RWPE1 (cell line): ENCODE results near the gene KCNC1.

Experiments used
- CTCF ChIA-PET: fragments of 350-600 bp; sonication (Branson Sonifier 250); formaldehyde crosslinking; extraction: SDS; loops from one replicate; lab custom pipeline; 2021; lab: Yijun Ruan, JAX
- POLR2A ChIA-PET: fragments of 400-600 bp; formaldehyde crosslinking; extraction: SDS; loops from one replicate; lab custom pipeline; 2020; ENCODE audit warnings: antibody characterized with exemption; ENCODE audit not compliant: low non-redundant PET; lab: Yijun Ruan, JAX
- DNase-seq: peaks from one replicate; pipeline ENCODE4 v3.0.0; 2012; ENCODE audit warnings: low spot score
- H3K27ac ChIP-seq: fragments of 450-650 bp; 2 replicates; pipeline ENCODE4 v1.5.1; 2017
- CTCF ChIP-seq: fragments of 450-650 bp; conservative IDR thresholded peaks from 2 replicates; pipeline ENCODE4 v1.5.1; 2017; ENCODE audit warnings: low read depth, mild to moderate bottlenecking

Gene KCNC1

GRCh38 chr11:17802491-17802890 lies 67.9 kb downstream of the KCNC1 start:
- CTCF ChIA-PET: interaction anchor here (0.6 kb wide), 1 partner anchor 1534 kb away, joined by 4 read pairs; no protein-coding TSS in a partner anchor

GRCh38 chr11:17803754-17804334 lies 69.3 kb downstream of the KCNC1 start:
- POLR2A ChIA-PET: no interaction called here
- no peak for TF ChIP-seq CTCF
- CTCF ChIA-PET: no interaction called here
- no peak overlapping the region for H3K27ac ChIP-seq
- no peak for DNase-seq

More at GRCh38 chr11:17802491-17802890, 67.9 kb downstream of the KCNC1 start:
- DNase-seq: no peak
- H3K27ac ChIP-seq: no peak overlapping the region
- POLR2A ChIA-PET: no interaction called here
- TF ChIP-seq CTCF: no peak

DNA sequence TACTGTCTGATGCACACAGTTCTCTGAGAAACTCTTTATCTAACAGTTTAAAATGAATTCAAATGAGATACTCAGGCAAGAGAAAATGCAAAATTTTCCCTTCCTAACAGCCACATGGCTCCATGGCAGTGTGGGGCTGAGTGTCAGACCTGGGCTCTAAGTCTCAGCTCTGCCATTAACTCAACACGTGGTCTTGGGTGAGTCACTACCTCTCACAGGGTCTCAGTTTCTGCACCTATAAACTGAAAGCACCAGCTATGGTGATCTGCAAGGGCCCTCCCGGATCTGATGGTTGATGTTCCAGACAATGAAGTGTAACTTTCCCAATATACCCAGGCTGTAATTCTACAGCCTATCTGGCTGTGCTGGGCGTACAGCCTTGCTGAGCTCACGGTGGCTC lies 70.5 kb downstream of the KCNC1 start:
- no peak for DNase-seq
- no peak for TF ChIP-seq CTCF
- H3K27ac ChIP-seq: no peak overlapping the region
- ChIA-PET POLR2A (no interaction called here), CTCF (interaction anchor here (0.5 kb wide), 1 partner anchor 150 kb away, joined by 3 read pairs; no protein-coding TSS in a partner anchor)

GRCh38 chr11:17805873-17806272 lies 71.3 kb downstream of the KCNC1 start:
- H3K27ac ChIP-seq: no peak overlapping the region
- no peak for TF ChIP-seq CTCF
- ChIA-PET POLR2A (no interaction called here), CTCF (no interaction called here)
- no peak for DNase-seq

DNA sequence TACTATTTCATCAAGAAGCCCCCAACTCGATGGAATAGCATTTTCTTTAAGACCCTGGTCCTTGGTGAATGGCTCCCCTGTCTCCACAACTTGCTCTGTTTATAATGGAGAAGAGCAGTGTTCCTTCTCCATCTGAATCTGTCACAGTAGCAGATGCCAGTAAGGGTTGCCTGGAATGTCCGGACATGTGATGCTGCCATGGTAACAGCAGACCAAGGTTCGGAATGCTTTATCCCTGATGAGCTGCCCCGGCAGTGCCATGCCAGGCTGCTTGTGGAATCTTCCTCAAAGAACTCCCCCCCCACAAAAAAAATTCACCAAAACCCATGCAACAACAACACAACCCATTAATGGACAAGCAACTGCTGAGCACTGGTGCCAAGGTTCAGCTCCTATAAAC lies 72.5 kb downstream of the KCNC1 start:
- POLR2A ChIA-PET: no interaction called here
- CTCF ChIA-PET: no interaction called here

GRCh38 chr11:17810041-17810440 lies 75.5 kb downstream of the KCNC1 start:
- POLR2A ChIA-PET: no interaction called here
- no peak for DNase-seq
- TF ChIP-seq CTCF: no peak
- no peak overlapping the region for H3K27ac ChIP-seq
- CTCF ChIA-PET: interaction anchor here (0.7 kb wide), 1 partner anchor 362 kb away, joined by 3 read pairs; the partner anchor contains the start of gene MRGPRX4

More for the DNA sequence above, 72.5 kb downstream of the KCNC1 start:
- no peak for DNase-seq
- no peak for TF ChIP-seq CTCF
- no peak overlapping the region for H3K27ac ChIP-seq
